ENCODE results near the gene CRY2.

CRY2 gene

GRCh38 chr11:45828996-45829395 lies 18.3 kb upstream of the CRY2 start:
- Histone ChIP-seq H3K27me3 (peaks cover 50% of the 10 kb centered on the region), H3K27ac (no peak overlapping the region), H3K9me3 (no peaks in the 10 kb centered on the region), H3K36me3 (no peaks in the 10 kb centered on the region), H3K4me3 (ENCODE audit: low read depth in 1 of 2, low read length in 1 of 2) (no peak overlapping the region), H3K4me1 (ENCODE audit: control insufficient read depth in 1 of 2, insufficient read depth in 1 of 2, low read depth in 1 of 2, low read length in 1 of 2) (no peaks in the 10 kb centered on the region)
- TF ChIP-seq CTCF (IDR thresholded peaks at IDR 0.05), result no peak

GRCh38 chr11:45830596-45830995 lies 16.7 kb upstream of the CRY2 start:
- Histone ChIP-seq H3K9me3 (no peaks in the 10 kb centered on the region), H3K27me3 (peaks cover 62% of the 10 kb centered on the region), H3K27ac (no peak overlapping the region), H3K4me3 (ENCODE audit: low read depth in 1 of 2, low read length in 1 of 2) (no peak overlapping the region), H3K4me1 (ENCODE audit: control insufficient read depth in 1 of 2, insufficient read depth in 1 of 2, low read depth in 1 of 2, low read length in 1 of 2) (no peaks in the 10 kb centered on the region), H3K36me3 (no peaks in the 10 kb centered on the region)
- TF ChIP-seq CTCF (IDR thresholded peaks at IDR 0.05), result no peak

- Histone ChIP-seq H3K27ac (no peak overlapping the region), H3K9me3 (no peaks in the 10 kb centered on the region), H3K27me3 (peaks cover 52% of the 10 kb centered on the region), H3K4me3 (ENCODE audit: low read depth in 1 of 2, low read length in 1 of 2) (no peak overlapping the region), H3K36me3 (no peaks in the 10 kb centered on the region), H3K4me1 (ENCODE audit: control insufficient read depth in 1 of 2, insufficient read depth in 1 of 2, low read depth in 1 of 2, low read length in 1 of 2) (no peaks in the 10 kb centered on the region)
- TF ChIP-seq CTCF (IDR thresholded peaks at IDR 0.05), result no peak
Observed at GRCh38 chr11:45832811-45833441, 14.3 kb upstream of the CRY2 start.

GRCh38 chr11:45833761-45834160 lies 13.5 kb upstream of the CRY2 start:
- Histone ChIP-seq H3K4me3 (ENCODE audit: low read depth in 1 of 2, low read length in 1 of 2) (no peak overlapping the region), H3K4me1 (ENCODE audit: control insufficient read depth in 1 of 2, insufficient read depth in 1 of 2, low read depth in 1 of 2, low read length in 1 of 2) (no peaks in the 10 kb centered on the region), H3K27me3 (peaks cover 44% of the 10 kb centered on the region), H3K9me3 (no peaks in the 10 kb centered on the region), H3K36me3 (no peaks in the 10 kb centered on the region), H3K27ac (no peak overlapping the region)
- TF ChIP-seq CTCF (IDR thresholded peaks at IDR 0.05), result no peak

GRCh38 chr11:45834298-45834756 lies 12.9 kb upstream of the CRY2 start:
- H3K36me3 ChIP-seq, result no peaks in the 10 kb centered on the region
- no peaks in the 10 kb centered on the region for H3K4me1 ChIP-seq (ENCODE audit: control insufficient read depth in 1 of 2, insufficient read depth in 1 of 2, low read depth in 1 of 2, low read length in 1 of 2)
- no peak overlapping the region for H3K27ac ChIP-seq
- no peaks in the 10 kb centered on the region for H3K9me3 ChIP-seq
- H3K4me3 ChIP-seq (ENCODE audit: low read depth in 1 of 2, low read length in 1 of 2), result no peak overlapping the region
- TF ChIP-seq CTCF (IDR thresholded peaks at IDR 0.05), result no peak
- peaks cover 38% of the 10 kb centered on the region for H3K27me3 ChIP-seq

All from neutrophil (primary cell).